MG63 (cell line): ENCODE measurements around the gene PARP1. TPM values are rescaled to one million over a fixed set of nuclear protein-coding genes. Genes with fewer than 3 reads are reported as not detected.

Source experiments
- DNase-seq: peaks from one replicate; pipeline ENCODE4 v3.0.0-alpha.2; 2020
- H3K27me3 ChIP-seq: fragments of 250-450 bp; sonication (Bioruptor Pico); 2 replicates; pipeline ENCODE4 v1.5.1; 2020; ENCODE audit warnings: mild to moderate bottlenecking, moderate library complexity
- H3K36me3 ChIP-seq: fragments of 250-450 bp; sonication (Bioruptor Pico); 2 replicates; pipeline ENCODE4 v1.5.1; 2020; ENCODE audit warnings: mild to moderate bottlenecking, moderate library complexity
- H3K4me3 ChIP-seq: fragments of 250-450 bp; sonication (Bioruptor Pico); 2 replicates; pipeline ENCODE4 v1.5.1; 2020; ENCODE audit warnings: mild to moderate bottlenecking, moderate library complexity
- H3K9me3 ChIP-seq: fragments of 250-450 bp; sonication (Bioruptor Pico); 2 replicates; pipeline ENCODE4 v1.5.1; 2020; ENCODE audit warnings: mild to moderate bottlenecking, moderate library complexity
- total RNA-seq: library from RNA; depleted of rRNA; stranded (reverse); fragments of >200 nt; shearing (Covaris generic); gene quantifications from 2 replicates; pipeline ENCODE4 v1.2.3, GENCODE V29; 2014; ENCODE audit warnings: low replicate concordance

The PARP1 gene
- total RNA-seq, 1 experiment from 2014 or later: 180 TPM

- no peak for DNase-seq
- H3K27me3 ChIP-seq: no peaks in the 10 kb centered on the region
- H3K9me3 ChIP-seq: no peaks in the 10 kb centered on the region
- H3K36me3 ChIP-seq: peaks cover 85% of the 10 kb centered on the region
- H3K4me3 ChIP-seq: no peak overlapping the region
Observed at GRCh38 chr1:226373376-226373775, 34.5 kb downstream of the PARP1 start.

GRCh38 chr1:226372885-226373284 is 35.0 kb downstream of the PARP1 start:
- Histone ChIP-seq H3K36me3 (peaks cover 87% of the 10 kb centered on the region), H3K27me3 (no peaks in the 10 kb centered on the region), H3K4me3 (no peak overlapping the region), H3K9me3 (no peaks in the 10 kb centered on the region)
- DNase-seq: no peak

GRCh38 chr1:226371866-226372490 is 35.9 kb downstream of the PARP1 start:
- H3K4me3 ChIP-seq: no peak overlapping the region
- H3K9me3 ChIP-seq: no peaks in the 10 kb centered on the region
- no peak for DNase-seq
- H3K27me3 ChIP-seq: no peaks in the 10 kb centered on the region
- peaks cover 87% of the 10 kb centered on the region for H3K36me3 ChIP-seq

- no peak for DNase-seq
- Histone ChIP-seq H3K4me3 (no peak overlapping the region), H3K36me3 (peaks cover 87% of the 10 kb centered on the region)
Observed at GRCh38 chr1:226371027-226371694, 36.7 kb downstream of the PARP1 start.

GRCh38 chr1:226370144-226370923 is 37.6 kb downstream of the PARP1 start:
- Histone ChIP-seq H3K36me3 (peaks cover 87% of the 10 kb centered on the region), H3K4me3 (no peak overlapping the region), H3K27me3 (no peaks in the 10 kb centered on the region), H3K9me3 (no peaks in the 10 kb centered on the region)
- DNase-seq: no peak

More at GRCh38 chr1:226371027-226371694, 36.7 kb downstream of the PARP1 start:
- no peaks in the 10 kb centered on the region for H3K27me3 ChIP-seq
- no peaks in the 10 kb centered on the region for H3K9me3 ChIP-seq

GRCh38 chr1:226369110-226369509 is 38.8 kb downstream of the PARP1 start:
- no peaks in the 10 kb centered on the region for H3K27me3 ChIP-seq
- H3K36me3 ChIP-seq: peaks cover 88% of the 10 kb centered on the region
- no peaks in the 10 kb centered on the region for H3K9me3 ChIP-seq
- no peak overlapping the region for H3K4me3 ChIP-seq
- DNase-seq: no peak

- no peaks in the 10 kb centered on the region for H3K27me3 ChIP-seq
- H3K36me3 ChIP-seq: peaks cover 89% of the 10 kb centered on the region
- no peak overlapping the region for H3K4me3 ChIP-seq
- H3K9me3 ChIP-seq: no peaks in the 10 kb centered on the region
- DNase-seq: peak; percentile 29
Observed at GRCh38 chr1:226366290-226366689, 41.6 kb downstream of the PARP1 start.

- H3K4me3 ChIP-seq: no peak overlapping the region
- H3K36me3 ChIP-seq: peaks cover 88% of the 10 kb centered on the region
- peak; percentile 57 for DNase-seq
- H3K27me3 ChIP-seq: no peaks in the 10 kb centered on the region
- H3K9me3 ChIP-seq: no peaks in the 10 kb centered on the region
Observed at GRCh38 chr1:226365831-226366231, 42.1 kb downstream of the PARP1 start.

GRCh38 chr1:226364901-226365565 is 42.9 kb downstream of the PARP1 start:
- Histone ChIP-seq H3K9me3 (no peaks in the 10 kb centered on the region), H3K4me3 (no peak overlapping the region), H3K36me3 (peaks cover 91% of the 10 kb centered on the region), H3K27me3 (no peaks in the 10 kb centered on the region)
- no peak for DNase-seq

- H3K36me3 ChIP-seq: peaks cover 94% of the 10 kb centered on the region
Observed at GRCh38 chr1:226364514-226364899, 43.4 kb downstream of the PARP1 start.

GRCh38 chr1:226363801-226364513 is 43.9 kb downstream of the PARP1 start:
- no peak for DNase-seq
- no peak overlapping the region for H3K4me3 ChIP-seq
- peaks cover 92% of the 10 kb centered on the region for H3K36me3 ChIP-seq
- H3K27me3 ChIP-seq: no peaks in the 10 kb centered on the region
- no peaks in the 10 kb centered on the region for H3K9me3 ChIP-seq

More at GRCh38 chr1:226364514-226364899, 43.4 kb downstream of the PARP1 start:
- no peaks in the 10 kb centered on the region for H3K9me3 ChIP-seq
- no peak overlapping the region for H3K4me3 ChIP-seq
- no peak for DNase-seq
- H3K27me3 ChIP-seq: no peaks in the 10 kb centered on the region

GRCh38 chr1:226362891-226363447 is 44.9 kb downstream of the PARP1 start:
- Histone ChIP-seq H3K36me3 (peaks cover 91% of the 10 kb centered on the region), H3K4me3 (no peak overlapping the region), H3K9me3 (no peaks in the 10 kb centered on the region), H3K27me3 (no peaks in the 10 kb centered on the region)
- no peak for DNase-seq

GRCh38 chr1:226362361-226362760 is 45.5 kb downstream of the PARP1 start:
- Histone ChIP-seq H3K36me3 (peaks cover 90% of the 10 kb centered on the region), H3K4me3 (no peak overlapping the region), H3K9me3 (no peaks in the 10 kb centered on the region), H3K27me3 (no peaks in the 10 kb centered on the region)
- DNase-seq: no peak

GRCh38 chr1:226360106-226360746 is 47.7 kb downstream of the PARP1 start:
- DNase-seq: no peak
- Histone ChIP-seq H3K27me3 (no peaks in the 10 kb centered on the region), H3K9me3 (no peaks in the 10 kb centered on the region), H3K36me3 (peaks cover 75% of the 10 kb centered on the region), H3K4me3 (no peak overlapping the region)

- DNase-seq: no peak
- Histone ChIP-seq H3K4me3 (no peak overlapping the region), H3K9me3 (no peaks in the 10 kb centered on the region), H3K36me3 (peaks cover 48% of the 10 kb centered on the region), H3K27me3 (no peaks in the 10 kb centered on the region)
Observed at GRCh38 chr1:226357416-226357815, 50.5 kb downstream of the PARP1 start.
